SU-DHL-6 (cell line): ENCODE data around the gene RASL11A.

ENCODE experiments used
- H2AFZ ChIP-seq: fragments of 200-600 bp; sonication (generic); 2 replicates; pipeline ENCODE4 v1.6.1; 2014; ENCODE audit warnings: low read depth, mild to moderate bottlenecking, moderate library complexity, mixed read lengths, antibody characterized with exemption, low read length; ENCODE audit not compliant: severe bottlenecking
- H3F3A ChIP-seq: fragments of 200-600 bp; shearing (Covaris generic); 2 replicates; pipeline ENCODE4 v1.6.0; 2016; ENCODE audit warnings: antibody characterized with exemption, mild to moderate bottlenecking; ENCODE audit not compliant: insufficient read depth
- H3K27ac ChIP-seq: fragments of 200-600 bp; sonication (generic); 2 replicates; pipeline ENCODE4 v1.5.1; 2016; ENCODE audit warnings: low read depth, mild to moderate bottlenecking, low read length, moderate library complexity, mixed read lengths
- H3K27me3 ChIP-seq: fragments of 200-600 bp; sonication (generic), shearing (Covaris generic); 2 replicates; pipeline ENCODE4 v1.6.0; 2014; ENCODE audit warnings: mild to moderate bottlenecking, low read length
- H3K36me3 ChIP-seq: fragments of 200-600 bp; sonication (generic); 2 replicates; pipeline ENCODE4 v1.6.1; 2014; ENCODE audit warnings: mild to moderate bottlenecking, low read length, mixed read lengths
- H3K4me2 ChIP-seq: fragments of 300-600, 200-600 bp; shearing (Covaris generic), sonication (generic); 2 replicates; pipeline ENCODE4 v1.6.0; 2014; ENCODE audit warnings: low read length, low read depth, mild to moderate bottlenecking; ENCODE audit not compliant: poor library complexity, severe bottlenecking
- H3K4me3 ChIP-seq: fragments of 200-600 bp; sonication (generic); 2 replicates; pipeline ENCODE4 v1.5.1; 2014; ENCODE audit warnings: antibody characterized with exemption, low read length, mild to moderate bottlenecking, mixed read lengths; ENCODE audit not compliant: insufficient read depth, poor library complexity, severe bottlenecking
- H3K79me2 ChIP-seq: fragments of 200-600 bp; sonication (generic); 2 replicates; pipeline ENCODE4 v1.6.1; 2014; ENCODE audit warnings: mild to moderate bottlenecking, low read length, moderate library complexity; ENCODE audit not compliant: insufficient read depth
- H3K9ac ChIP-seq: fragments of 200-600 bp; sonication (generic); 2 replicates; pipeline ENCODE4 v1.7.0; 2014; ENCODE audit warnings: mild to moderate bottlenecking, low read length
- H3K9me2 ChIP-seq: fragments of 200-600 bp; sonication (generic); replicated peaks from 2 replicates; pipeline ENCODE4 v1.6.1; 2014; ENCODE audit warnings: low read length; ENCODE audit not compliant: insufficient read depth
- H3K9me3 ChIP-seq: fragments of 200-600 bp; sonication (generic); 2 replicates; pipeline ENCODE4 v1.6.1; 2014; ENCODE audit warnings: low read length, mixed read lengths; ENCODE audit not compliant: insufficient read depth
- H4K20me1 ChIP-seq: fragments of 200-600 bp; sonication (generic); 2 replicates; pipeline ENCODE4 v1.6.1; 2014; ENCODE audit warnings: low read depth, mild to moderate bottlenecking, antibody characterized with exemption, low read length, moderate library complexity, mixed read lengths
- EZH2phosphoT487 ChIP-seq: fragments of 200-600 bp; sonication (generic), shearing (Covaris generic); conservative IDR thresholded peaks from 2 replicates; pipeline ENCODE4 v1.6.1; 2018; ENCODE audit warnings: mild to moderate bottlenecking, antibody characterized with exemption, low read length, moderate library complexity, mixed read lengths
- TF ChIP-seq, protein P1 (sequence below): fragments of 200-600 bp; sonication (generic); IDR thresholded peaks from one replicate; pipeline ENCODE4 v1.5.1; 2017; ENCODE audit warnings: antibody characterized with exemption, mild to moderate bottlenecking, low read length, moderate library complexity; ENCODE audit not compliant: insufficient read depth, poor library complexity, severe bottlenecking

Gene RASL11A

DNA sequence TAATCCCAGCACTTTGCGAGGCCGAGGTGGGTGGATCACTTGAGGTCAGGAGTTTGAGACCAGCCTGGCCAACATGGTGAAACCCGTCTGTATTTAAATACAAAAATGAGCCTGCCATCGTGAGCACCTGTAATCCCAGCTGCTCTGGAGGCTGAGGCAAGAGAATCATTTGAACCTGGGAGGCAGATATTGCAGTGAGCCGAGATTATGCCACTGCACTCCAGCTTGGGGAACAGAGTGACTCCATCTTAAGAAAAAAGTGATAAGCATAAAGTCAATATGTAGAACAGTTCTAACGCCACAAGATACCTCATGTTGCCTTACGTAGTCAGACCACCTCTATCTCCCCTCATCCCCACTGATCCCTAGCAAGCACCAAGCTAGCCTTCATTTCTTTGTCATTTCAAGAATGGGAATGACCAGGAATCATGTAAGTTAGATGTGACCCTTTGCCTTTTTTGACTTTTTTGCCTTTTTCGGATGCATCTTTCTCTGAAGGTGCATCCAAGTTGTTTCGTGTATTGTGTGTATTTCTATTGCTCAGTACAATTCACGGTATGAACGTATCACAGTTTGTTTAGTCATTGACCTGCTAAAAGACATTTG lies 12.9 kb upstream of the RASL11A start:
- no peak overlapping the region for H3K9ac ChIP-seq
- H4K20me1 ChIP-seq, result peaks cover 42% of the 10 kb centered on the region
- H3K27ac ChIP-seq, result peak overlapping the region; percentile 24; the same call in 1 of the 2 replicates
- H3K36me3 ChIP-seq, result peaks cover 74% of the 10 kb centered on the region
- H2AFZ ChIP-seq, result no peak overlapping the region
- H3K4me2 ChIP-seq, result no peak overlapping the region
- peaks cover 43% of the 10 kb centered on the region for H3K79me2 ChIP-seq
- no peaks in the 10 kb centered on the region for H3K9me2 ChIP-seq
- no peaks in the 10 kb centered on the region for H3K9me3 ChIP-seq
- H3K4me3 ChIP-seq, result no peak overlapping the region
- H3F3A ChIP-seq, result peaks cover 92% of the 10 kb centered on the region
- TF ChIP-seq EZH2phosphoT487, result no peak
- TF ChIP-seq, protein P1, sequence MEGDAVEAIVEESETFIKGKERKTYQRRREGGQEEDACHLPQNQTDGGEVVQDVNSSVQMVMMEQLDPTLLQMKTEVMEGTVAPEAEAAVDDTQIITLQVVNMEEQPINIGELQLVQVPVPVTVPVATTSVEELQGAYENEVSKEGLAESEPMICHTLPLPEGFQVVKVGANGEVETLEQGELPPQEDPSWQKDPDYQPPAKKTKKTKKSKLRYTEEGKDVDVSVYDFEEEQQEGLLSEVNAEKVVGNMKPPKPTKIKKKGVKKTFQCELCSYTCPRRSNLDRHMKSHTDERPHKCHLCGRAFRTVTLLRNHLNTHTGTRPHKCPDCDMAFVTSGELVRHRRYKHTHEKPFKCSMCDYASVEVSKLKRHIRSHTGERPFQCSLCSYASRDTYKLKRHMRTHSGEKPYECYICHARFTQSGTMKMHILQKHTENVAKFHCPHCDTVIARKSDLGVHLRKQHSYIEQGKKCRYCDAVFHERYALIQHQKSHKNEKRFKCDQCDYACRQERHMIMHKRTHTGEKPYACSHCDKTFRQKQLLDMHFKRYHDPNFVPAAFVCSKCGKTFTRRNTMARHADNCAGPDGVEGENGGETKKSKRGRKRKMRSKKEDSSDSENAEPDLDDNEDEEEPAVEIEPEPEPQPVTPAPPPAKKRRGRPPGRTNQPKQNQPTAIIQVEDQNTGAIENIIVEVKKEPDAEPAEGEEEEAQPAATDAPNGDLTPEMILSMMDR, result no peak
- H3K27me3 ChIP-seq, result no peaks in the 10 kb centered on the region

DNA sequence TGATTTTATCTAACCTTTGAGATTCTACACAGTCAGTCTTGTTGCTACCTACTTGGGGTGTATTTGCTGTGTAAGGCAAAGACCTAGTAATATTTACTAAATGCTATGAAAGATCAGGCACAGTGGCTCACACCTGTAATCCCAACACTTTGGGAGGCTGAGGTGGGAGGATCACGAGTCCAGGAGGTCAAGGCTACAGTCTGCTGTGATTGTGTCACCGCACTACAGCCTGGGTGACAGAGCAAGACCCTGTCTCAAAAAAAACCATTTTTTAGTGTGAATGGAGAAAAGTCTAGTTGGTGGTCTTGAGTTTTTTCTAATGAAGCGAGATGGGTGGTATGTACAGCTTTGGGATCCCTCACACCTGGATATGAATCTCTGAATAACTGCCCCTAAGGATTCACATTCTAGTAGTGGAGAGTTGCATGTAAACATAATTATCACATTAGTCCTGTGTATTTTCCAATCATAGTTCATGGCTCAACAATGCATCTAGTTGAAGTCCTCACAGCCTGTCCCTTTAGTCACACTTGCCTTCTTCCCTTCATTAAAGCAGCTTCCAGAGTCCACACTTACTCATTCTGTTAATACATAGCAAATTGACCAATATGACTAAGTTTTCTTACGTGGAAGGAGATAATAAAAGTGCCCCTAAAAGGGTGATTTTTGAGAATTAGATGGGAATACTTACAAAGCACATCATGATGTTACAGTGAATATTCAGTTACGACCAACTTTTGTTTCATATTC lies 11.8 kb upstream of the RASL11A start:
- no peaks in the 10 kb centered on the region for H3K9me3 ChIP-seq
- TF ChIP-seq, protein P1, result no peak
- peaks cover 63% of the 10 kb centered on the region for H3K36me3 ChIP-seq
- H4K20me1 ChIP-seq, result peaks cover 36% of the 10 kb centered on the region
- H3F3A ChIP-seq, result peaks cover 89% of the 10 kb centered on the region
- H3K9me2 ChIP-seq, result no peaks in the 10 kb centered on the region
- H3K27me3 ChIP-seq, result no peaks in the 10 kb centered on the region
- no peak overlapping the region for H3K4me2 ChIP-seq
- no peak overlapping the region for H3K9ac ChIP-seq
- no peak overlapping the region for H3K4me3 ChIP-seq
- peak overlapping the region; percentile 58; the same call in 1 of the 2 replicates for H3K27ac ChIP-seq
- H3K79me2 ChIP-seq, result peaks cover 33% of the 10 kb centered on the region
- no peak overlapping the region for H2AFZ ChIP-seq

DNA sequence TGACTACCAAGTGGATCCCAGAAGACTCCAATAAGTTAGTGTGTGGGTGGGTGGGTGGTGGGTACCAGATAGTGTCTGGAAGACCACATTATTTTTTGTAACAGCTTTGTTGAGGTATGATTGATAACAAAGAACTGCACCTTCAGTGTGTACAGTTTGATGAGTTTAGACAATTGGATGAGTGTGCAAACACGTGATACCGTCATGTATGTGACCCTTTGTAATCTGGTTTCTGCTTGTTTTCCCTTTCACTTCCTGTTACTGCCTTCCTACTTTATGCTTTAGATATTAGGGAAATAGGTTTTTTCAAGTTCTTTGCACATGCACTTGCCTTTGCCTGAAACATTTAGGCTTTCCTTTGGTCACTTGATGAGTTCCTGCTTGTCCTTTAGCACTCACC lies 10.8 kb upstream of the RASL11A start:
- Histone ChIP-seq H3K4me2 (no peak overlapping the region), H4K20me1 (peaks cover 26% of the 10 kb centered on the region), H3K36me3 (peaks cover 53% of the 10 kb centered on the region; the same call in 1 of the 2 replicates), H3K9me2 (no peaks in the 10 kb centered on the region), H3K9ac (no peak overlapping the region), H3F3A (peaks cover 86% of the 10 kb centered on the region), H3K4me3 (no peak overlapping the region), H3K9me3 (no peaks in the 10 kb centered on the region), H2AFZ (no peak overlapping the region), H3K27ac (peak overlapping the region; percentile 58), H3K27me3 (no peaks in the 10 kb centered on the region), H3K79me2 (peaks cover 22% of the 10 kb centered on the region)
- TF ChIP-seq EZH2phosphoT487, result no peak
- TF ChIP-seq, protein P1, result no peak
